HUDEP-2 (cell line): ENCODE measurements around the gene SCAF1.

ENCODE experiments used
- DNase-seq, 76 experiments: peaks; one replicate each; lab custom pipeline; 2025; ENCODE audit not compliant: unreplicated experiment in 76 of 76; lab: John Stamatoyannopoulos, UW

The SCAF1 gene

DNA sequence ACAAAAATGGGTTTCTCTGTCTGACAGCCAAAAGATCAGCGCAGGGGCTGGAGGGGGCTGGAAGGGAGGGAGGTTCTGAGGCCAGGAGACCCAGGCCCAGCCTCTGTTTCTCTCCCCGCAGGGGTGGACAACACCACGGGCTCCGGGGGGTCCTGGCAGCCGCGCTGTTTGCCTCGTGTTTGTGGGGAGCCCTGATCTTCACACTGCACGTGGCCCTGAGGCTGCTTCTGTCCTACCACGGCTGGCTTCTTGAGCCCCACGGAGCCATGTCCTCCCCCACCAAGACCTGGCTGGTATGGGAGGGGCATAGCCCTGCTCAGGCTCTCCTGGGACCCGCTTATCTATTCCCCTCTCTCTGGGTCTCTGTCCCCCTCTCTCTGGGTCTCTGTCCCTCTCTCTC lies 58.6 kb downstream of the SCAF1 start:
- DNase-seq, result no peak

DNA sequence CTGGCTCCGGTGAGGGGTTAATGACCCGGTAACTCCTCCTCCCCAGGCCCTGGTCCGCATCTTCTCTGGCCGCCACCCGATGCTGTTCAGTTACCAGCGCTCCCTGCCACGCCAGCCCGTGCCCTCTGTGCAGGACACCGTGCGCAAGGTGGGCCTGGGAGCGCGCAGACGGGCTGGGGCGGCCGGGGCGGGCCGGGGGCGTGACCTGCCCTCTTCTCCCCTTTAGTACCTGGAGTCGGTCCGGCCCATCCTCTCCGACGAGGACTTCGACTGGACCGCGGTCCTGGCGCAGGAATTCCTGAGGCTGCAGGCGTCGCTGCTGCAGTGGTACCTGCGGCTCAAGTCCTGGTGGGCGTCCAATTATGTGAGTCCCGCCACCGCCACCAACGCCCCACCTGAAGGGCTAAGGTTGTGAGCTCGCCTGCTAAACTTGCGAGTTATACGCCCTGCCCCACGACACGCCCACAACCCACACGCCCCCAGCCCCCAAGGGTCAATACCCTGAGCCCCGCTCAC lies 59.3 kb downstream of the SCAF1 start:
- peak in 2 of 76 experiments; percentile 13 to 16 for DNase-seq

DNA sequence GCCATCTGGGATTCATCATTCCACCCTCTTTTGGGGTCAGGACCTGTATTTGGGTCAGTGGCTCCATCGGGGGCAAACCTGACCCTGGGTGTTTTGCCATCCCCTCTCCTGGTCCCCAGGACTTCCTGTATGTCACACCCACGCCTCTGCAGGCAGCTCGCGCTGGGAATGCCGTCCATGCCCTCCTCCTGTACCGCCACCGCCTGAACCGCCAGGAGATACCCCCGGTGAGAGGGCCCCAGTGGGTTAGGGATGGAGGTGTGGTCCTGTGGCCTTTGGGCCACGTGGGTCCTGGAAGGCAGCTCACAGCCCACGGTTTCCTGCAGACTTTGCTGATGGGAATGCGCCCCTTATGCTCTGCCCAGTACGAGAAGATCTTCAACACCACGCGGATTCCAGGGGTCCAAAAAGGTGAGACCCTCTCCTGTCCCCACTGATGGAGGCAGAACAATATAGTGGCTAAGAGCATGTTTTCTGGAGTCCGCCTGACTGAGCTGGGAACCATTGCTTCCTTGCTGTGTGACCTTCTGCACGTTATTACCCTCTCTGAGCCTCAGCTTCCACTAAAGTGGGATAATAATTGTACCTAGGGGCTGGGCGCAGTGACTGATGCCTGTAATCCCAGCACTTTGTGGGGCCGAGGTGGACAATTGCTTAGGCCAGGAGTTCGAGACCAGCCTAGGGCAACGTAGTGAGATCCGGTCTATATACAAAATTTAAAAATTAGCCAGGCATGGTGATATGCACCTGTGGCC lies 63.1 kb downstream of the SCAF1 start:
- no peak for DNase-seq

DNA sequence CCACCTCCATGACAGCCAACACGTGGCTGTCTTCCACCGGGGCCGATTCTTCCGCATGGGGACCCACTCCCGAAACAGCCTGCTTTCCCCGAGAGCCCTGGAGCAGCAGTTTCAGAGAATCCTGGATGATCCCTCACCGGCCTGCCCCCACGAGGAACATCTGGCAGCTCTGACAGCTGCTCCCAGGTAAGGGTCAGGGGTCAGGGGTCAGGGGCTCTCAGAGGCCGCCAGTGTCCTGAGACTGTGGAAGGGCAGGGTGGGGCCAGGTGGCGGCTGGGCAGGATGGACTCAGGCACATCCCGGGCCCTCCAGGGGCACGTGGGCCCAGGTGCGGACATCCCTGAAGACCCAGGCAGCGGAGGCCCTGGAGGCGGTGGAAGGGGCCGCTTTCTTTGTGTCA lies 63.9 kb downstream of the SCAF1 start:
- DNase-seq, result no peak
